Measurements from ENCODE around the gene ZNF624.
"Not testable (repeated sequence)": the region's sequence is repeated elsewhere in the genome, so short reads cannot be mapped to it uniquely, and the experiment has no call there.

The ZNF624 gene

DNA sequence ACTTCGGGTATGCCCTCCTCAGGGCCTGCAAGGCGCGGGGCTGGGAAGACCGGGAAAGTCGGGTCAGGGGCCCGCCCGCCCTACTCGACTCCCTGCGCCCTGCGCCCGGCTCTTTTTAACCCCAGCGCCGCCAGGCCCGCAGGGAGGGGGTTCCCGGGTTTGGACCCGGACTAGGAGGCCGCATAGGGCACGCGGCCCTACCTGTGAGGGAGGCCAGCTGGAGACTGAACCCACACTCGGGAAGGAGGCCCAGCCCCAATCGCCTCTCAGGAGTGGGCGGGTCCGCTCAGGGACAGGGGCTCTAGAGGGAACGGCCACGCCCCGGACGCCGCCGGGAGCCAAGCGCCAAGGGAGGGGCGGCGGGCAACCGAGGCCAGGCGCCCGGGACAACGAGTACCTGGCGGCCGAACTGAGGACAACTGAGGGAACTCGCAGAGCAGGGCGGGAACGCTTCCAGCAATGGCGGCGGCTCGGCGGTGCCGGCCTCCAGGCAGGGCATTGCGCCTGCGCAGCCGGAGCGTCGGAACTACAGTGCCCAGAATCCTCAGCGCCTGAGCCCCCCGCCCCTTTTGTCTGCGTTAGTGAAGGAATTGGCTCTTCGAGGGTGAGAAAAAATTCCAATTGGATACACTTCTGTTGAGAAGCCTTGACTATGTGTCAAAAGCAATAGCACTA, at the start of gene ZNF624:
TSS of gene ZNF624 (minus strand) at position 484 of the 675 bp plus-strand sequence.
- no peak for TF ChIP-seq CTCF (IDR thresholded peaks at IDR 0.05; ENCODE audit: low read length, missing control alignments)
- H3K4me3 ChIP-seq (replicated peaks; ENCODE audit: low read depth, low read length), result peak within 1 kb of the TSS; percentile 83
- DNase-seq (ENCODE audit: low read depth), result peak; percentile 93

DNA sequence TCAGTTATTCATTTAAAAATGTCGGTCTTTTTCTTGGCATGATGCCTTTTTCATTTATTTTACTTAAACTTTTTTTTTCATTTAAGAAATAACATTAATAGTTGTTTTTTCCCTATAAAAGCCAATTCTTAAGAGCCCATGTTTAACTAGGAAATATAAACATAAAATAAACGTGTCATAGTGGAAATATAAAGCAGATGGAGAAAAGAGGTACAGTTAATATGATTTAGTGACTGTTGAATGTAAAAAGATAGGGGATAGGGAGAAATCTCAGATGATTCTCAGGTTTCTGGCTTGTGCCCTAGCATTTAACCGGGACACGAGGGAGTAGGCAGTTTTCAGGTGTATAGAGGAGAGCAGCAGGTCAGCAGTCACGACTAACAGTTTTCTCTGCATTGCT, 44.0 kb upstream of the ZNF624 start:
- DNase-seq (ENCODE audit: low read depth); H3K4me3 ChIP-seq (replicated peaks; ENCODE audit: low read depth, low read length): not testable (repeated sequence)

- H3K4me3 ChIP-seq (replicated peaks; ENCODE audit: low read depth, low read length); DNase-seq (ENCODE audit: low read depth): not testable (repeated sequence)
Measured at GRCh38 chr17:16690447-16690846, 36.8 kb upstream of the ZNF624 start.

DNA sequence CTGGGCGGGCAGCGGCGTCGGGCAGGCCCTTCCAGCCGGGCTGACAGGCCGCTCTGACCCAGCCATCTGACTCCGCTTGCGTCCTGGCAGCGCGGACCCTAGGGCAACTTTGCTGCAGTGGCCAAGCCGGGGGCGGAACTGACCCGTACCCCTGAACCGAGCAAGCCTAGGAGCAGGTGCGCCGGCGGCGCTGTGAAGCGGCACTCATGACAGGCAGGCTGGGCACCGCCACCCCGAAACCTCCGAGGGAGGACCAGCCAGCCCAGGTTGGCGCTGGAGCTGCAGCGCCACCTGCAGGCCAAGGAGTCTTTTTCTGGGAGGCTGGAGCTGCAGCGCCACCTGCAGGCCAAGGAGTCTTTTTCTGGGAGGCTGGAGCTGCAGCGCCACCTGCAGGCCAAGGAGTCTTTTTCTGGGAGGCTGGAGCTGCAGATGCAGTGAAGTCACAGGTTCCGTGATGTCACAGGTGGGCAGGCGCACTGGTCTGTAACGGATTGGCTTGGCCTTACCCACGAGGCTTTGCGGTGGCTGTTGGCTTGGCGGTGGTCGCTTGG, 36.2 kb upstream of the ZNF624 start, which contains the start of gene CCDC144A:
TSS of gene CCDC144A (plus strand) at position 511 of the 551 bp plus-strand sequence. CDS start 160 bp downstream, outside the sequence.
- H3K4me3 ChIP-seq (replicated peaks; ENCODE audit: low read depth, low read length), result not testable (repeated sequence)

GRCh38 chr17:16687151-16687550, 33.5 kb upstream of the ZNF624 start:
- DNase-seq (ENCODE audit: low read depth); H3K4me3 ChIP-seq (replicated peaks; ENCODE audit: low read depth, low read length): not testable (repeated sequence)

More for the DNA sequence above, 36.2 kb upstream of the ZNF624 start, which contains the start of gene CCDC144A:
- DNase-seq (ENCODE audit: low read depth), result peak; percentile 39
- peak; percentile 25 for TF ChIP-seq CTCF (IDR thresholded peaks at IDR 0.05; ENCODE audit: low read length, missing control alignments)

DNA sequence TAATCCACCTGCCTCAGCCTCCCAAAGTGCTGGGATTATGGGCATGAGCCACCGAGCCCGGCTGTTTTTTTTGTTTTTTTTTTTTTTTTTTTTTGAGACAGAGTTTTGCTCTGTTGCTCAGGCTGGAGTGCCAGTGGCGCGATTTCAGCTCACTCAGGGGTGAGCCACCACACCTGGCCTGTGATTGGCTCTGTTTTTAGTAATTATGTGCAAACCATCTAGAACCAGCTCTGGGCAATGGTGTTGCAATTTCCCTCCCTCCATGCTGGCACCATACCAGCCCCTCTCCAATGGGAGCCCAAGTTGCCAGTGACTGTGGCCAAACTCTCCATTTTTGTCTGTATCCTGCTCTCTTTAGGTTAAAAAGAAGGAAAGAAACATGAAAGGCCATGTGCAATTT, 32.4 kb upstream of the ZNF624 start:
- H3K4me3 ChIP-seq (replicated peaks; ENCODE audit: low read depth, low read length); DNase-seq (ENCODE audit: low read depth): not testable (repeated sequence)

DNA sequence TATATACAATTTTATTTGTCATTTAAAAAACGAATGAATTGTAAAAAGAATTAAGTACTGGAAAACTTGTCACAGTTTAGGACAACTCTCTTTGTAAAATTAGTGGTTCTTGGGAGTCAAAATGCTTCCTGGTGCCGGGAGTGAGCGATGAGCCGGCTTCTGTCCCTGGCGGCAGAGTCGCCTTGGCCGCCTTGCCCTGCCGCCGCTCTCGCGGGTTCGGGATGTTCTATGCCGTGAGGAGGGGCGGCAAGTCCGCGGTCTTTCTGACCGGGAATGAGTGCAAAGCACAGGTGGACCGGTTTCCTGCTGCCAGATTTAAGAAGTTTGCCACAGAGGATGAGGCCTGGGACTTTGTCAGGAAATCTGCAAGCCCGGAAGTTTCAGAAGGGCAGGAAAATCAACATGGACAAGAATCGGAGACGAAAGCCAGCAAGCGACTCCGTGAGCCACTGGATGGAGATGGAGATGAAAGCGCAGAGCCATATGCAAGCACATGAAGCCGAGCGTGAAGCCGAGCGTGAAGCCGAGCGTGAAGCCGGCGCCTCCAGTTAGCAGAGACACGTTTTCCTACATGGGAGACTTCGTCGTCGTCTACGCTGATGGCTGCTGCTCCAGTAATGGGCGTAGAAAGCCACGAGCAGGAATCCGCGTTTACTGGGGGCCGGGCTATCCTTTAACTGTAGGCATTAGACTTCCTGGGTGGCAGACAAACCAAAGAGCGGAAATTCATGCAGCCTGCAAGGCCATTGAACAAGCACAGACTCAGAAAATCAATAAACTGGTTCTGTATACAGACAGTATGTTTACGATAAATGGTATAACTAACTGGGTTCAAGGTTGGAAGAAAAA, 29.9 kb upstream of the ZNF624 start:
- not testable (repeated sequence) for DNase-seq (ENCODE audit: low read depth); H3K4me3 ChIP-seq (replicated peaks; ENCODE audit: low read depth, low read length)

GRCh38 chr17:16676676-16677268, 23.1 kb upstream of the ZNF624 start:
- TF ChIP-seq CTCF (IDR thresholded peaks at IDR 0.05; ENCODE audit: low read length, missing control alignments), result no peak
- H3K4me3 ChIP-seq (replicated peaks; ENCODE audit: low read depth, low read length), result no peak overlapping the region
- DNase-seq (ENCODE audit: low read depth), result no peak

GRCh38 chr17:16666907-16667636, 13.4 kb upstream of the ZNF624 start:
- not testable (repeated sequence) for DNase-seq (ENCODE audit: low read depth)
- peak overlapping the region; percentile 31 for H3K4me3 ChIP-seq (replicated peaks; ENCODE audit: low read depth, low read length)

DNA sequence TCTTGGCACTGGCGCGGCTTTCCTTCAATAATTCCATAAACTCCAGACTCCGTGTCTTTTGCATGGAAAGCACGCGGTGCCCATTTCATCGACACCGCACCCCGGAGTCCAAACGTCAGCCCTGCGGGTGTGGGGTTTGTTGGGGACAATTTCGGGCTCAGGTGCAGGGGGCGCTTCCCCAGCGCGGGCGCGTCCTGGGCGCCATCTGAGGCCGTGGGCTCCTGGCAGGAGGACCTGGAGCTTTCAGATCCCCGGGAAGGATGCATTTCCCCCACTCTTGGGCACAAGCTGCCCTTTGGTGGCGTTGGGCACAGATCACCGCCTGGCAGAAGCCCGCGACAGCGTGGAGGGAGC, 12.9 kb upstream of the ZNF624 start:
- not testable (repeated sequence) for DNase-seq (ENCODE audit: low read depth); H3K4me3 ChIP-seq (replicated peaks; ENCODE audit: low read depth, low read length)

All from fibroblast of pulmonary artery (primary cell).